A549 treated with ZK216348 at 1 μM for 4 hours (cell line): Measurements from ENCODE around the gene PRPF39. TPM values are rescaled to one million over a fixed set of nuclear protein-coding genes. Genes with fewer than 3 reads are reported as not detected.

ENCODE experiments used
- total RNA-seq: library from RNA; stranded (reverse); fragments of 200-300 nt; extraction: Qiagen RNA extraction; gene quantifications from 5 replicates; pipeline ENCODE4 v1.2.3, GENCODE V29; 2022; ENCODE audit warnings: low read depth

Gene PRPF39
- total RNA-seq: 12.4 to 24.7 TPM (median 20.5 TPM) in 5 replicates

DNA sequence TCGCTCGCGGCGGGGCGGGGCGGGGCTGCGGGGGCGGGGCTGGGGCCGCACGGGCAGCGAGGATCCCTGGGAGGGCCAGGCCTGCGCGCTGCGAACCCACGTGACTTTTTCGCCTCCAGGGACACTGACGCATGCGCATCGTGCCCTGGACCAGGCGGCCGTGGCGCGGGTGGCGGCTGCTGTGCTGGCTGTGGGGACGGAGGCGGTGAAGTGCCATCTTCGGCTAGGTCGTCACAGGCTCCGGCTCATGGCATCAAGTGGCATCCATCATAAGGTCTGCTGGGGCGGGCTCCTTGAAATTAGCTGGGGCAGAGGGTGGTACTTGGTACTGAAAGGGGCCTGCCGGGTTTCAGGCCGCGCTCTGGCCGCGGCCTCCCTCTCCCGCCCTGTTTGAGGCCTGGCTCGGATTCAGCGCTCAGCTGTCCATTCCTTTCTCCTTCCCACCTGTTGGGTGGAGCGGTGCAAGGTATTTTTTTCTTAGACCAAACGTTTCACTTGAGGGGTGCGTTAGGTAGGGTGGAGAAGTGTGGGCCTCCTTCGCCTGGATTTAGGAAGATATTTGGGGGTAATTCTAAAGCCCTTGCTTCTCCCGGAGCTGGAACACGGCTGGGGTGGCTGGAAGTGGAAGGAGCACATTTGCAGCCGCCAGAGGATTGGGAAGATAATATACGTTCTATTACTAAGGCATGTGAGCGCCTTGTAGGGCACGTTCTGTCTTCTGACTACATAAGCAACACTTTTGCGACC, at the start of gene PRPF39:
Gene PRPF39, plus strand, starts transcription at position 141 of the 747 bp plus-strand sequence. CDS start 11,124 bp downstream, outside the sequence.

GRCh38 chr14:45134051-45134958, 50.4 kb downstream of the PRPF39 start, which contains the start of gene FKBP3:
Gene FKBP3, minus strand, starts transcription at chr14:45134481. Its CDS starts 25 bp downstream, at chr14:45134456.

DNA sequence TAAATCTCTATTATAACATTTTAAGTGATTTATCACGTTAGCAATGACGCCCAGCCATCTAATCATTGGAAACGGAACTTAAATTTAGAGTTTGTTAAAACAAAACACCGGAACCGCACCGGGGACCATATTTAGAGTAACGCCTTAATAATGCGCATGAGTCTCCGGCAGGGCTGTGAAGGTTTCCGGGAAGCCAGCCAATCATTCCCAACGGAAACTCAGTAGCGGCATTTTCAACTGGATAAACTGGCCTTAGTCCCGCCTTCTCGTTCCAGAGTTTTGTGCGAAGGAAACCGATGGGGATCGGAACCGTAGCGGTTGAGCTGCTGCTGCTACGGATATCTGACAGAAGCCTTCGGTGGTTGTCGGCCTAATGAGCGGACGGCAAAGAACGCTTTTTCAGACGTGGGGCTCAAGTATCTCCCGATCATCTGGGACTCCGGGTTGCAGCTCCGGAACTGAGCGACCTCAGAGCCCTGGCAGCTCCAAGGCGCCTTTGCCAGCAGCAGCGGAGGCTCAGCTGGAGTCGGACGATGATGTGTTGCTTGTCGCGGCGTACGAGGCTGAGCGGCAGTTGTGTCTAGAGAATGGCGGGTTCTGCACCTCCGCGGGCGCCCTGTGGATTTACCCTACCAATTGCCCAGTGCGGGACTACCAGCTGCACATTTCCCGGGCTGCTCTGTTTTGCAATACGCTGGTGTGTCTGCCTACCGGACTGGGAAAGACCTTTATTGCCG, 51.9 kb downstream of the PRPF39 start, which contains the start of gene FANCM:
Gene FANCM, plus strand, starts transcription at position 272 of the 737 bp plus-strand sequence. Its CDS starts 102 bp downstream, at position 374.

Other genes with a start within 250 kb of the PRPF39 start
- 4.0 to 6.4 TPM (median 5.9 TPM) in 5 replicates for gene KLHL28, start 122.2 kb upstream of the PRPF39 start, total RNA-seq
- 7.2 to 8.7 TPM (median 8.6 TPM) in 5 replicates for gene TOGARAM1, start 121.9 kb upstream of the PRPF39 start, total RNA-seq
- gene FKBP3, start 50.4 kb downstream of the PRPF39 start, total RNA-seq: 98.3 to 197 TPM (median 114 TPM) in 5 replicates
- 3.6 to 6.6 TPM (median 5.7 TPM) in 5 replicates for gene FANCM, start 51.8 kb downstream of the PRPF39 start, total RNA-seq
- gene MIS18BP1, start 169.1 kb downstream of the PRPF39 start, total RNA-seq: 16.3 to 35.9 TPM (median 20.9 TPM) in 5 replicates